GM12864 (cell line): Measurements from ENCODE around the gene KIF2B.

ENCODE experiments used
- DNase-seq: peaks from one replicate; pipeline ENCODE4 v3.0.0-alpha.2; 2011; ENCODE audit warnings: low read depth
- H3K4me3 ChIP-seq: 2 replicates; pipeline ENCODE4 v1.5.1; 2011; ENCODE audit warnings: mild to moderate bottlenecking, low read depth, low read length, control low read depth
- CTCF ChIP-seq: IDR thresholded peaks from 2 replicates; pipeline ENCODE4 v1.5.1; 2011; ENCODE audit warnings: low read depth, mild to moderate bottlenecking, moderate library complexity, low read length, control low read depth, inconsistent platforms; ENCODE audit errors: missing control alignments

KIF2B gene

GRCh38 chr17:53822764-53823163 is at the start of gene KIF2B:
Gene KIF2B, plus strand, starts transcription at chr17:53822927. Its CDS starts 107 bp downstream, at chr17:53823034.
- no peak for TF ChIP-seq CTCF
- H3K4me3 ChIP-seq: no peak within 1 kb of the TSS
- DNase-seq: no peak

GRCh38 chr17:53780320-53780719 is 42.4 kb upstream of the KIF2B start:
- H3K4me3 ChIP-seq: no peak overlapping the region
- no peak for TF ChIP-seq CTCF
- DNase-seq: no peak

- no peak overlapping the region for H3K4me3 ChIP-seq
- TF ChIP-seq CTCF: no peak
- DNase-seq: no peak
These were observed 31.2 kb upstream of the KIF2B start for GRCh38 chr17:53791551-53791950.

GRCh38 chr17:53792451-53792850 is 30.3 kb upstream of the KIF2B start:
- no peak for DNase-seq
- no peak for TF ChIP-seq CTCF

GRCh38 chr17:53792997-53793396 is 29.7 kb upstream of the KIF2B start:
- DNase-seq: no peak
- TF ChIP-seq CTCF: no peak
- H3K4me3 ChIP-seq: no peak overlapping the region

More at GRCh38 chr17:53792451-53792850, 30.3 kb upstream of the KIF2B start:
- H3K4me3 ChIP-seq: no peak overlapping the region

GRCh38 chr17:53794875-53795274 is 27.9 kb upstream of the KIF2B start:
- H3K4me3 ChIP-seq: no peak overlapping the region
- DNase-seq: no peak
- TF ChIP-seq CTCF: no peak

GRCh38 chr17:53796642-53797041 is 26.1 kb upstream of the KIF2B start:
- H3K4me3 ChIP-seq: no peak overlapping the region
- no peak for TF ChIP-seq CTCF
- no peak for DNase-seq
